GM12878 (cell line): Measurements from ENCODE around the gene SNAP23. TPM values are rescaled to one million over a fixed set of nuclear protein-coding genes. Genes with fewer than 3 reads are reported as not detected.

Experiments
- ATAC-seq: fragments of 200-7000 bp; cut with Tn5 transposase; 3 replicates; pipeline ENCODE4 v1.9.1; 2020; ENCODE audit warnings: mild to moderate bottlenecking, moderate library complexity
- BruUV-seq: library from RNA; stranded (reverse); fragments of 400-500 nt; replicated peaks from 2 replicates; lab custom pipeline; 2021; lab: Mats Ljungman, UMichigan
- CTCF ChIA-PET: fragments of 300-600 bp; sonication (Branson Sonifier 250); formaldehyde crosslinking; extraction: SDS; loops from one replicate; lab custom pipeline; 2021; ENCODE audit warnings: inconsistent platforms; lab: Yijun Ruan, JAX
- POLR2A ChIA-PET: fragments of 350-600 bp; formaldehyde crosslinking; extraction: SDS; loops from one replicate; lab custom pipeline; 2021; ENCODE audit warnings: inconsistent platforms; lab: Charles Lee
- RAD21 ChIA-PET: fragments of 300-600 bp; sonication (Branson Sonifier 250); formaldehyde crosslinking; loops from one replicate; lab custom pipeline; 2023; ENCODE audit warnings: antibody characterized with exemption; ENCODE audit not compliant: unreplicated experiment; lab: Charles Lee
- SMC1A ChIA-PET: fragments of 300-600 bp; sonication (Branson Sonifier 250); formaldehyde crosslinking; loops from one replicate; lab custom pipeline; 2023; ENCODE audit not compliant: unreplicated experiment, uncharacterized antibody; lab: Charles Lee
- DNase-seq: peaks from one replicate; pipeline ENCODE4 v3.0.0-alpha.2; 2011; ENCODE audit warnings: low read depth, low spot score
- FAIRE-seq: peaks from 3 replicates; lab custom pipeline; 2011; peaks lifted over from hg19 to GRCh38; lab: Jason Lieb, UNC
- H2AFZ ChIP-seq: 2 replicates; pipeline ENCODE4 v1.6.0; 2011; ENCODE audit warnings: low read depth, low read length, control low read depth; ENCODE audit not compliant: control insufficient read depth
- H3K27ac ChIP-seq: 2 replicates; pipeline ENCODE4 v1.5.1; 2011; ENCODE audit warnings: control low read depth; ENCODE audit not compliant: control insufficient read depth, insufficient read depth
- H3K27me3 ChIP-seq, 2 experiments: replicated peaks in 1 of 2; 2 replicates each; pipeline versions ENCODE4 v1.6.0 to v1.6.1; 2011; ENCODE audit warnings: low read length in 1 of 2; ENCODE audit not compliant: control insufficient read depth in 2 of 2, insufficient read depth in 2 of 2
- H3K36me3 ChIP-seq, 2 experiments: 2 replicates each; pipeline ENCODE4 v1.5.1; 2011; ENCODE audit warnings: low read length in 1 of 2; ENCODE audit not compliant: control insufficient read depth in 2 of 2, insufficient read depth in 2 of 2
- H3K4me1 ChIP-seq: 2 replicates; pipeline ENCODE4 v1.6.1; 2011; ENCODE audit warnings: mild to moderate bottlenecking, low read length, moderate library complexity, mixed read lengths; ENCODE audit not compliant: control insufficient read depth, insufficient read depth
- H3K4me2 ChIP-seq: 2 replicates; pipeline ENCODE4 v1.6.0; 2011; ENCODE audit warnings: control low read depth; ENCODE audit not compliant: control insufficient read depth, insufficient read depth
- H3K4me3 ChIP-seq: fragments of 200-600 bp; sonication (generic); 2 replicates; pipeline ENCODE4 v1.5.1; 2016
- H3K79me2 ChIP-seq: 2 replicates; pipeline ENCODE4 v1.6.0; 2011; ENCODE audit warnings: low read length; ENCODE audit not compliant: control insufficient read depth, insufficient read depth
- H3K9ac ChIP-seq: 2 replicates; pipeline ENCODE4 v1.8.0; 2011; ENCODE audit warnings: low read length, control low read depth, mixed read lengths; ENCODE audit not compliant: control insufficient read depth, insufficient read depth
- H3K9me3 ChIP-seq: replicated peaks from 3 replicates; pipeline ENCODE4 v1.5.1; 2011; ENCODE audit warnings: mild to moderate bottlenecking, low read length; ENCODE audit not compliant: control insufficient read depth, insufficient read depth
- H4K20me1 ChIP-seq: 2 replicates; pipeline ENCODE4 v1.6.0; 2011; ENCODE audit not compliant: control insufficient read depth, insufficient read depth
- ATF2 ChIP-seq: IDR thresholded peaks from 2 replicates; pipeline ENCODE4 v1.6.1; 2012; ENCODE audit warnings: low read length, inconsistent platforms
- ATF7 ChIP-seq: fragments of 450-650 bp; IDR thresholded peaks from 2 replicates; pipeline ENCODE4 v1.6.1; 2016; ENCODE audit warnings: low read depth, mild to moderate bottlenecking
- CREB1 ChIP-seq: IDR thresholded peaks from 2 replicates; pipeline ENCODE4 v1.6.1; 2012; ENCODE audit warnings: low read depth, mild to moderate bottlenecking, inconsistent platforms
- ETV6 ChIP-seq, 2 experiments: fragments of 450-650 bp in 1 of 2; IDR thresholded peaks in 1 of 2; conservative IDR thresholded peaks in 1 of 2; 2 replicates each; pipeline ENCODE4 v1.6.1; 2014; ENCODE audit warnings: antibody characterized with exemption in 1 of 2, borderline replicate concordance in 1 of 2, low read depth in 1 of 2, mild to moderate bottlenecking in 1 of 2, moderate library complexity in 1 of 2
- IRF5 ChIP-seq: fragments of 450-650 bp; IDR thresholded peaks from 2 replicates; pipeline ENCODE4 v1.6.1; 2017; ENCODE audit warnings: borderline replicate concordance
- NR2F1 ChIP-seq: fragments of 450-650 bp; conservative IDR thresholded peaks from 2 replicates; pipeline ENCODE4 v1.6.1; 2017; ENCODE audit warnings: mild to moderate bottlenecking
- WGBS: methylation state at CpG from one replicate; pipeline ENCODE4 v1.1.6; 2016; ENCODE audit warnings: low lambda C conversion rate; ENCODE audit not compliant: insufficient replicate concordance, insufficient coverage; ENCODE audit errors: missing lambda C conversion rate; 5-methylcytosine and 5-hydroxymethylcytosine counted together
- in situ Hi-C: fragments of 300-500 bp; cut with MboI; formaldehyde crosslinking; loops from 9 replicates; pipeline ENCODE4 v1.14.3; 2018; ENCODE audit warnings: mixed read lengths
- intact Hi-C: fragments of 100-400 bp; cut with micrococcal nuclease; formaldehyde crosslinking; loops from one replicate; pipeline ENCODE4 v1.14.2; 2022; ENCODE audit not compliant: unreplicated experiment
- polyA plus RNA-seq, 11 experiments: library from polyadenylated mRNA; depleted of rRNA in 4 of 11; unstranded in 6 of 11; stranded (reverse) in 5 of 11; fragments of >200 nt; fragmentation: Nextera tagmentation in 4 of 11; fragmentation: Illumina TruSeq in 1 of 11; extraction: Ambion mirVana in 4 of 11; extraction: Trizol in 1 of 11; gene quantifications; 1 replicate in 1 of 11; 2 replicates in 10 of 11; pipeline versions ENCODE4 v1.2.1 to v1.2.3, GENCODE V29; 2011 to 2016; ENCODE audit warnings: inconsistent platforms in 2 of 11, missing spikeins in 2 of 11, low read depth in 1 of 11
- total RNA-seq, 4 experiments: library from RNA; depleted of rRNA in 3 of 4; stranded (reverse); fragments of >200 nt in 3 of 4; fragmentation: Illumina TruSeq in 1 of 4; extraction: Trizol in 1 of 4; gene quantifications; 2 replicates each; pipeline versions ENCODE4 v1.2.1 to v1.2.3, GENCODE V29; 2013 to 2021

The SNAP23 gene
- total and polyA plus RNA-seq, 10 of the 15 experiments (the other 5 are each of a cell fraction or from before 2014, with no cell fraction given): 51.9 to 127 (median 74.6) TPM

- in situ Hi-C loops (no loop called here), intact Hi-C loops (no loop called here)
- FAIRE-seq (no peak), ATAC-seq (no peak), DNase-seq (no peak)
- H3K27me3 ChIP-seq: no peaks in the 10 kb centered on the region
- no peak overlapping the region for H2AFZ ChIP-seq
- no peak overlapping the region for H3K9ac ChIP-seq
- CTCF ChIA-PET: no interaction called here
- no peaks in the 10 kb centered on the region; the same call in 1 of the 3 replicates for H3K9me3 ChIP-seq
- TF ChIP-seq NR2F1: no peak
- TF ChIP-seq ETV6 (conservative IDR thresholded peaks at IDR 0.05 in 1 of 2, IDR thresholded peaks at IDR 0.05 in 1 of 2; ENCODE audit: borderline replicate concordance in 1 of 2, low read depth in 1 of 2): no peak
- no peak for TF ChIP-seq ATF7
- TF ChIP-seq IRF5: no peak
- no peak overlapping the region for H3K4me3 ChIP-seq
- POLR2A ChIA-PET: no interaction called here
- 97% methylated on average over 6 of the region's 6 CpGs for WGBS
- H3K4me2 ChIP-seq: no peak overlapping the region
- no peaks in the 10 kb centered on the region for H3K36me3 ChIP-seq
- no peak overlapping the region for H3K27ac ChIP-seq
- no TSS peak for BruUV-seq
- H3K79me2 ChIP-seq: peaks cover 11% of the 10 kb centered on the region
- H4K20me1 ChIP-seq: no peaks in the 10 kb centered on the region
- RAD21 ChIA-PET: no interaction called here
- no peaks in the 10 kb centered on the region for H3K4me1 ChIP-seq
- SMC1A ChIA-PET: interaction anchor here (1.6 kb wide), 1 partner anchor 8 kb away, joined by 5 read pairs; no protein-coding TSS in a partner anchor
Observed at GRCh38 chr15:42482701-42483100, 12.7 kb upstream of the SNAP23 start.

GRCh38 chr15:42483677-42484076 lies 11.8 kb upstream of the SNAP23 start:
- RAD21 ChIA-PET: no interaction called here

More at GRCh38 chr15:42483677-42484076, 11.8 kb upstream of the SNAP23 start:
- Histone ChIP-seq H3K79me2 (peaks cover 19% of the 10 kb centered on the region), H2AFZ (no peak overlapping the region), H3K9me3 (no peaks in the 10 kb centered on the region; the same call in 1 of the 3 replicates), H3K36me3 (no peaks in the 10 kb centered on the region), H3K4me2 (no peak overlapping the region), H3K4me1 (peaks cover 4% of the 10 kb centered on the region; the same call in 1 of the 2 replicates), H4K20me1 (no peaks in the 10 kb centered on the region), H3K4me3 (no peak overlapping the region), H3K27ac (no peak overlapping the region), H3K9ac (no peak overlapping the region), H3K27me3 (no peaks in the 10 kb centered on the region)
- TSS peak; percentile 11 for BruUV-seq
- TF ChIP-seq CREB1: no peak
- no peak for TF ChIP-seq ATF2
- 100% methylated on average over 1 of the region's 1 CpG for WGBS
- no peak for FAIRE-seq
- in situ Hi-C loops: no loop called here
- no peak for DNase-seq
- ATAC-seq: no peak
- CTCF ChIA-PET: no interaction called here
- POLR2A ChIA-PET: interaction anchor here (0.6 kb wide), 1 partner anchor 41 kb away, joined by 3 read pairs; no protein-coding TSS in a partner anchor
- intact Hi-C loops: no loop called here
- SMC1A ChIA-PET: interaction anchor here (1.6 kb wide), 1 partner anchor 9 kb away, joined by 5 read pairs; no protein-coding TSS in a partner anchor
